GM23248 (cell line): ENCODE results near the gene LAG3. TPM values are rescaled to one million over a fixed set of nuclear protein-coding genes. Genes with fewer than 3 reads are reported as not detected.
"Not testable (repeated sequence)": the region's sequence is repeated elsewhere in the genome, so short reads cannot be mapped to it uniquely, and the experiment has no call there.

Source experiments
- DNase-seq: peaks from one replicate; pipeline ENCODE4 v3.0.0-alpha.2; 2015
- H2AFZ ChIP-seq: fragments of 200-600 bp; sonication (generic); 2 replicates; pipeline ENCODE4 v1.6.1; 2016; ENCODE audit warnings: antibody characterized with exemption
- H3F3A ChIP-seq: fragments of 200-600 bp; sonication (generic); 2 replicates; pipeline ENCODE4 v1.6.1; 2016; ENCODE audit warnings: mild to moderate bottlenecking, antibody characterized with exemption, mixed run types; ENCODE audit not compliant: insufficient read depth
- H3K27ac ChIP-seq: fragments of 200-600 bp; sonication (generic); 2 replicates; pipeline ENCODE4 v1.5.1; 2016; ENCODE audit warnings: mild to moderate bottlenecking
- H3K27me3 ChIP-seq: fragments of 200-600 bp; sonication (generic); replicated peaks from 2 replicates; pipeline ENCODE4 v1.6.1; 2016; ENCODE audit warnings: mild to moderate bottlenecking; ENCODE audit not compliant: insufficient read depth
- H3K36me3 ChIP-seq: fragments of 200-600 bp; sonication (generic); 2 replicates; pipeline ENCODE4 v1.6.1; 2016; ENCODE audit warnings: low read depth, mild to moderate bottlenecking
- H3K4me1 ChIP-seq: fragments of 200-600 bp; sonication (generic); 2 replicates; pipeline ENCODE4 v1.6.1; 2016; ENCODE audit warnings: mild to moderate bottlenecking; ENCODE audit not compliant: insufficient read depth
- H3K4me2 ChIP-seq: fragments of 200-600 bp; sonication (generic); one replicate; pipeline ENCODE4 v1.6.1; 2016; ENCODE audit warnings: mild to moderate bottlenecking; ENCODE audit not compliant: unreplicated experiment
- H3K4me3 ChIP-seq: fragments of 200-600 bp; sonication (generic); 2 replicates; pipeline ENCODE4 v1.5.1; 2016; ENCODE audit warnings: mild to moderate bottlenecking
- H3K79me2 ChIP-seq: fragments of 200-600 bp; sonication (generic); 2 replicates; pipeline ENCODE4 v1.6.1; 2016; ENCODE audit warnings: mild to moderate bottlenecking; ENCODE audit not compliant: insufficient read depth
- H3K9ac ChIP-seq: fragments of 200-600 bp; sonication (generic); 2 replicates; pipeline ENCODE4 v1.6.1; 2016; ENCODE audit warnings: mild to moderate bottlenecking
- H3K9me2 ChIP-seq: fragments of 200-600 bp; sonication (generic); 2 replicates; pipeline ENCODE4 v1.6.1; 2016; ENCODE audit warnings: mixed run types, mild to moderate bottlenecking, moderate library complexity; ENCODE audit not compliant: insufficient read depth
- H3K9me3 ChIP-seq: fragments of 200-600 bp; sonication (generic); one replicate; pipeline ENCODE4 v1.6.1; 2017; ENCODE audit warnings: low read depth
- H4K20me1 ChIP-seq: fragments of 200-600 bp; sonication (generic); 2 replicates; pipeline ENCODE4 v1.6.0; 2016; ENCODE audit not compliant: insufficient read depth
- EZH2 ChIP-seq: fragments of 200-600 bp; sonication (generic); IDR thresholded peaks from 2 replicates; pipeline ENCODE4 v1.6.1; 2018; ENCODE audit warnings: antibody characterized with exemption, mild to moderate bottlenecking; ENCODE audit not compliant: insufficient read depth, poor library complexity, severe bottlenecking
- EZH2phosphoT487 ChIP-seq: fragments of 200-600 bp; sonication (generic); IDR thresholded peaks from 2 replicates; pipeline ENCODE4 v1.6.1; 2018; ENCODE audit warnings: antibody characterized with exemption, moderate library complexity, mild to moderate bottlenecking, low read depth; ENCODE audit not compliant: insufficient read depth
- WGBS, 2 experiments: methylation state at CpG; one replicate each; pipeline ENCODE4 v1.1.6; 2015 to 2017; ENCODE audit warnings: low lambda C conversion rate in 2 of 2, low coverage in 1 of 2; ENCODE audit errors: missing lambda C conversion rate in 2 of 2; 5-methylcytosine and 5-hydroxymethylcytosine counted together
- in situ Hi-C: fragments of 300-500 bp; cut with MboI; formaldehyde crosslinking; loops from 2 replicates; pipeline ENCODE4 v1.15.0; 2020
- polyA plus RNA-seq: library from polyadenylated mRNA; unstranded; fragments of >200 nt; fragmentation: Nextera tagmentation; extraction: Ambion mirVana; gene quantifications from 2 replicates; pipeline ENCODE4 v1.2.1, GENCODE V29; 2016
- total RNA-seq: library from RNA; depleted of rRNA; stranded (reverse); fragments of >200 nt; shearing (Covaris generic); gene quantifications from 2 replicates; pipeline ENCODE4 v1.2.3, GENCODE V29; 2014

Gene LAG3
- total and polyA plus RNA-seq, 2 experiments from 2014 or later: 0.29 TPM; not detected in 1

DNA sequence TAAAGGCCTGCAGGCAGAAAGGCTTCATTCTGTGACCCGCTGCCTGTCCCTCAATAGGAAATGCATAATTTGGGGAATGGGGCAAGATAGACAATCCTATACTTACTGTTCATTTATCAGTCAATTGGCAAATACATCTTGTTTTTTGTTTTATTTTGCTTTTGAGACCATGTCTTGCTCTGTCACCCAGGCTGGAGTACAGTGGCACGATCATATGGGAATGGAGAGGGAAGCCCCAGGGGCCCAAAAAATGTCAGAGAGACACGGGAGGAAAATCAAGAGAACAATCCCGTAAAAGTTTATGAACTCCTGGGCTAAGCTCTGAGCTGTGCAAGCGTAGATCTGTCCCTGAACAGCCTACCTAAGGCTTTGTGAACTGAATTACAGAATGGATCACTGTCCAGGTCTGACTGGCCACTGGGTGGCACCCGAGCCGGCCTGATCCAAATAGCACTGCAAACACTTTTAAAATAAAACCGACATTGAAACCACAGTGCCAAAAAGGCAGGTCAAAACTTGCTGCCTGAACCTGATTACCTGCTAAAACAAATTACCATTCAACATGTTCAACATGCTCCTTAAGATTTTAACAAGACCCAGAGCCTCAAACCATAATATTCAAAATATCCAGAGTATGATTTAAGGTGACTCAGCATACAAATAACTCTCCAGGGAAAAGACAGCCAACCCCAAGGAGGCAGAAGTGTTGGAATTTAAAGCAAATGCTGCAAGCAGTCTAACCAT, 36.7 kb upstream of the LAG3 start:
- in situ Hi-C loops: no loop called here
- H3F3A ChIP-seq: peaks cover 29% of the 10 kb centered on the region
- H3K4me3 ChIP-seq: no peak overlapping the region
- 19 to 29% methylated on average over 8 of the region's 8 CpGs for WGBS, 2 experiments
- H3K9me3 ChIP-seq: no peaks in the 10 kb centered on the region
- H3K4me1 ChIP-seq: peaks cover 7% of the 10 kb centered on the region
- no peaks in the 10 kb centered on the region; the same call in 1 of the 2 replicates for H3K36me3 ChIP-seq
- peak; percentile 80 for DNase-seq
- no peak for TF ChIP-seq EZH2phosphoT487
- no peak for TF ChIP-seq EZH2
- peak overlapping the region; percentile 38 for H3K27ac ChIP-seq
- H3K27me3 ChIP-seq: no peaks in the 10 kb centered on the region
- no peaks in the 10 kb centered on the region for H3K79me2 ChIP-seq
- H2AFZ ChIP-seq: no peak overlapping the region
- H4K20me1 ChIP-seq: no peaks in the 10 kb centered on the region
- H3K9ac ChIP-seq: no peak overlapping the region
- H3K9me2 ChIP-seq: no peaks in the 10 kb centered on the region
- H3K4me2 ChIP-seq: peak overlapping the region; percentile 29

DNA sequence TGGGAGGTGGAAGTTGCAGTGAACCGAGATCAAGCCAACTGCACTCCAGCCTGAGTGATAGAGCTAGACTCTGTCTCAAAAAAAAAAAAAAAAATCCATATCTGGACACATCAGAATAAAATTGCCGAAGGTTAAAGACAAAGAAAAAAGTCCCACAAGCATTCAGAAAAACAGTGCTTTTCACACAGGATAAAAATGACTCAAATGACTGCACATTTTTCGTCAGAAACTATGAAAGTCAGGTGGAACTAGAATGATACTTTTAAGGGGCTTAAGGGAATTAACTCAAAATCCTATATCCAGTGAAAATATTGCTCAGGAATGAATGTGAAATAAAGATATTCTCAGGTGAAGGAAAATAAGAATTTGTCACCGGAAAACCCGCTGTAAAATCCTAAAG, 35.6 kb upstream of the LAG3 start:
- no peak overlapping the region for H3K4me2 ChIP-seq
- no peak overlapping the region for H3K27ac ChIP-seq
- H3K4me1 ChIP-seq: peaks cover 7% of the 10 kb centered on the region
- no peaks in the 10 kb centered on the region for H4K20me1 ChIP-seq
- no peak overlapping the region for H2AFZ ChIP-seq
- 90 to 93% methylated on average over 5 of the region's 5 CpGs for WGBS, 2 experiments
- no peaks in the 10 kb centered on the region for H3K79me2 ChIP-seq
- DNase-seq: no peak
- no peaks in the 10 kb centered on the region for H3K27me3 ChIP-seq
- in situ Hi-C loops: no loop called here
- no peak overlapping the region for H3K4me3 ChIP-seq
- no peaks in the 10 kb centered on the region for H3K36me3 ChIP-seq
- H3K9me2 ChIP-seq: no peaks in the 10 kb centered on the region
- no peak overlapping the region for H3K9ac ChIP-seq
- H3K9me3 ChIP-seq: no peaks in the 10 kb centered on the region
- peaks cover 29% of the 10 kb centered on the region for H3F3A ChIP-seq
- TF ChIP-seq EZH2 (no peak), EZH2phosphoT487 (no peak)

DNA sequence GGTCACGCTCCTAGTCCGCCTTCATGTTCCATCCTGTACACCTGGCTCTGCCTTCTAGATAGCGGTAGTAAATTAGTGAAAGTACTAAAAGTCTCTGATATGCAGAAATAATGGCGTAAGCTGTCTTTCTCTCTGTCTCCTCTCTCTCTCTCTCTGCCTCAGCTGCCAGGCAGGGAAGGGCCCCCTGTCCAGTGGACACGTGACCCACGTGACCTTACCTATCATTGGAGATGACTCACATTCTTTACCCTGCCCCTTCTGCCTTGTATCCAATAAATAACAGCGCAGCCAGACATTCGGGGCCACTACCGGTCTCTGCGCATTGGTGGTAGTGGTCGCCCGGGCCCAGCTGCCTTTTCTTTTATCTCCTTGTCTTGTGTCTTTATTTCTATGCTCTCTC, 30.2 kb upstream of the LAG3 start:
- in situ Hi-C loops, H3K9me2 ChIP-seq, H3K9ac ChIP-seq, H4K20me1 ChIP-seq, H3K4me1 ChIP-seq, H3K27ac ChIP-seq, DNase-seq, H3K27me3 ChIP-seq, H2AFZ ChIP-seq, H3K36me3 ChIP-seq, H3K9me3 ChIP-seq, H3K4me3 ChIP-seq, H3K4me2 ChIP-seq, H3K79me2 ChIP-seq: not testable (repeated sequence)
- 58 to 60% methylated on average over 11 to 12 of the region's 12 CpGs for WGBS, 2 experiments
- peaks cover 21% of the 10 kb centered on the region for H3F3A ChIP-seq

DNA sequence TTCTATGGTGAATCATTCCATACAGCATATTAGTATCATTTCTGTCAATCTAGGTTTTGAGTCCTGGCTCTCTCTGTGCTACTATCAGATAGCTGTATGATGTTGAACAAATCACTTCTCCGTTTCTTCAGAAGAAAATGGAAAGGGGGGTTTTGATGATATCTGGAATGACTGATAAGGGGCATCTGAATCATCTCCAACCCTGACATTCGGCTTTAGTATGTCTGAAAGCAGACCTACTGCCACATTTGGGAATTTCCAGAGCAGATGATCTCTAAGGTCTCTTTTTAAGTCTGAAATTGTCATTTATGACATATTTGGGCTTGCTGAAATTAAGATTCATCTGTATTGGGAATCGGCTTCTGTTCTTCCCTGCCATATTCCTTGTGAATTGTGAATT, 29.5 kb upstream of the LAG3 start:
- no peak for DNase-seq
- no peak overlapping the region for H3K9ac ChIP-seq
- in situ Hi-C loops: no loop called here
- no peaks in the 10 kb centered on the region for H3K4me1 ChIP-seq
- H3K27ac ChIP-seq: no peak overlapping the region
- peaks cover 28% of the 10 kb centered on the region for H3F3A ChIP-seq
- no peaks in the 10 kb centered on the region for H4K20me1 ChIP-seq
- no peak overlapping the region for H2AFZ ChIP-seq
- H3K27me3 ChIP-seq: no peaks in the 10 kb centered on the region
- H3K4me3 ChIP-seq: no peak overlapping the region
- no peaks in the 10 kb centered on the region for H3K9me2 ChIP-seq
- 87 to 90% methylated on average over 3 of the region's 3 CpGs for WGBS, 2 experiments
- no peaks in the 10 kb centered on the region for H3K9me3 ChIP-seq
- TF ChIP-seq EZH2 (no peak), EZH2phosphoT487 (no peak)
- H3K36me3 ChIP-seq: peaks cover 6% of the 10 kb centered on the region; the same call in 1 of the 2 replicates
- no peak overlapping the region for H3K4me2 ChIP-seq
- H3K79me2 ChIP-seq: no peaks in the 10 kb centered on the region

DNA sequence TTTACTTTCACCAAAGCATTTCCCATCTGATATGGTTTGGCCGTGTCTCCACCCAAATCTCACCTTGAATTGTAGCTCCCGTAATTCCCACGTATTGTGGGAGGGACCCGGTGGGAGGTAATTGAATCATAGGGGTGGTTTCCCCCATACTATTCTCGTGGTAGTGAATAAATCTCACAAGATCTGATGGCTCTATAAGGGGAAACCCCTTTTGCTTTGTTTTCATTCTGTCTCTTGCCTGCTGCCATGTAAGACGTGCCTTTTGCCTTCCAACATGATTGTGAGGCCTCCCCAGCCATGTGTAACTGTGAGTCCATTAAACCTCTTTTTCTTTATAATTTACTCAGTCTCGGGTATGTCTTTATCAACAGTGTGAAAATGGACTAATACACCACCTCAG, 29.0 kb upstream of the LAG3 start:
- Histone ChIP-seq H3F3A (peaks cover 28% of the 10 kb centered on the region), H3K36me3 (peaks cover 11% of the 10 kb centered on the region; the same call in 1 of the 2 replicates)
- 69 to 71% methylated on average over 7 of the region's 7 CpGs for WGBS, 2 experiments
- H3K4me2 ChIP-seq, H3K4me3 ChIP-seq, H3K9ac ChIP-seq, H3K79me2 ChIP-seq, DNase-seq, in situ Hi-C loops, H3K27me3 ChIP-seq, H4K20me1 ChIP-seq, H2AFZ ChIP-seq, H3K4me1 ChIP-seq, H3K27ac ChIP-seq, H3K9me2 ChIP-seq, H3K9me3 ChIP-seq: not testable (repeated sequence)
